Choroid plexus epithelial cell (primary cell): ENCODE data around the gene COL4A2.

Experiments used
- DNase-seq: peaks from one replicate; pipeline ENCODE4 v3.0.0-alpha.2; 2010; ENCODE audit warnings: low read depth
- H3K4me3 ChIP-seq: 2 replicates; pipeline ENCODE4 v1.5.1; 2011; ENCODE audit warnings: low read depth, mild to moderate bottlenecking, control low read depth, low read length, moderate library complexity
- CTCF ChIP-seq: conservative IDR thresholded peaks from 2 replicates; pipeline ENCODE4 v1.5.1; 2011; ENCODE audit warnings: low read depth, mild to moderate bottlenecking, control low read depth, inconsistent platforms, low read length, moderate library complexity

COL4A2 gene

DNA sequence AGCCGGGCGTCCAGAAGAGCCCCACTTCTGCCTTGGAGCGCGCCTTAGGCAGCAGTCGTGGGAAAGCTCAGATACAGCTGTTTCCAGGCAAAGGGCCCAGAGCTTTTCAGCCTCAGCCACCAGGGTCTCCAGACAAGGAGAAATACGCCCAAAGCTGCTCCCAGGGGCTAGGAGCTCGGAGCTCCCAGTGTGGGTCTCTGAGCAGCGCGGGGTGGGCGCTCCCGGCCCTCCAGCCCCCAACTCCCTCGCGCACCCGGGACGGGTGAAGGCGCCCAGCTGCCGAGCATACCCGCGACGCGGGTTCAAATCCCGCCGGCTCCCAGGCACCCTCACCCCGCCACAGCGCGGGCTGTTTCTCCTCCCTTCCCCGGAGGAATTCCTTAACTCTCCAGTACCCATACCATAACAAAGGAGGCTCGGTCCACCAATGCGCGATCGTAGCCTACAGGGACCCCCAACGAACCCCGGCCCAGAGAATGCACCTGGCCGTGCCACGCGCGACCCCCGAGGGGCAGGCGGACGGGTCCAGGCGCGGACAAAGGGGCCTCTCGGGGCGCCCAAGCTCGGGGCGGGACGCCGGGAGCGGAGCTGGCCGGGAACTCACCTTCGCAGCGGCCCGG is 634 bp upstream of the COL4A2 start:
- peak; percentile 68 for DNase-seq
- peak; percentile 19 for TF ChIP-seq CTCF
- H3K4me3 ChIP-seq: peak overlapping the region; percentile 68

DNA sequence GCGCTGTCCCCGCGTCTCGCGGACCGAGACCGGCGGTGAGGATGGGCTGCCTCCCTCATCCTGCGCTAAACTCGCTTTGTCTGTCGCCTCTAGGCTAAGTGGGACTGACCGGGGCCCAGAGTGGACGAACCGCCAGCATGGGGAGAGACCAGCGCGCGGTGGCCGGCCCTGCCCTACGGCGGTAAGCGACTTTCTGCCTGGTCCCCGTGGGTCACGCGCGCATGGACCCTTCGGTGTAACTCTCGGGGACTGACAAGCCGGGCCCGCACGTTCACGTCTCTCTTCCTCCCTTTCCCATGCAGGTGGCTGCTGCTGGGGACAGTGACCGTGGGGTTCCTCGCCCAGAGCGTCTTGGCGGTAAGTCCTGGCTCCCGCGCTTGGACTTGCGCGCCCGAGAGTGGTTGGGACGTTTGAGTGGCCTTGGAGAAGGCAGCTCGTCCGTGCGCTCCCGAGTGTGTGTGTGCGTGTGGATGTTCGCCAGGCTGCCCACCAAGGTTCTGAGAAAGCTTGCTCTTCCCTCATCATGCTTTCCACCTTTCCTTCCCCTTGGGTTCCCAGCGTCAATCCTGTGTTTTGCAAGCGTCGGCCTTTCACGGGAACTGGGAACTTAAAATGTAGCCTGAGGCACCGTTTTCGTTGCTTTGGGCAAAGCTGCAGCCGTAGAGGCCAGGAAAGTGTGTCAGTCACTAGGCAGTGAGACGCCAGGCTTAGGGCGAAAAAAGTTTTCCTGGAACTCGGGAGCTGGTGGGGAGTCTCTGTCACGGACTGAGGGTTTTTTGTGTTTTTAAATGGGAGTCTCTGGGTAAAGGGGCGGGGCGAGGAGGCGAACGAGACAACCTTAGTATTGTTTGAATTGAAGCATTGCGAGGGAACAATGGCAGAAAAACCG is 927 bp downstream of the COL4A2 start:
- TF ChIP-seq CTCF: no peak
- peak; percentile 68 for DNase-seq
- peak overlapping the region; percentile 68 for H3K4me3 ChIP-seq

DNA sequence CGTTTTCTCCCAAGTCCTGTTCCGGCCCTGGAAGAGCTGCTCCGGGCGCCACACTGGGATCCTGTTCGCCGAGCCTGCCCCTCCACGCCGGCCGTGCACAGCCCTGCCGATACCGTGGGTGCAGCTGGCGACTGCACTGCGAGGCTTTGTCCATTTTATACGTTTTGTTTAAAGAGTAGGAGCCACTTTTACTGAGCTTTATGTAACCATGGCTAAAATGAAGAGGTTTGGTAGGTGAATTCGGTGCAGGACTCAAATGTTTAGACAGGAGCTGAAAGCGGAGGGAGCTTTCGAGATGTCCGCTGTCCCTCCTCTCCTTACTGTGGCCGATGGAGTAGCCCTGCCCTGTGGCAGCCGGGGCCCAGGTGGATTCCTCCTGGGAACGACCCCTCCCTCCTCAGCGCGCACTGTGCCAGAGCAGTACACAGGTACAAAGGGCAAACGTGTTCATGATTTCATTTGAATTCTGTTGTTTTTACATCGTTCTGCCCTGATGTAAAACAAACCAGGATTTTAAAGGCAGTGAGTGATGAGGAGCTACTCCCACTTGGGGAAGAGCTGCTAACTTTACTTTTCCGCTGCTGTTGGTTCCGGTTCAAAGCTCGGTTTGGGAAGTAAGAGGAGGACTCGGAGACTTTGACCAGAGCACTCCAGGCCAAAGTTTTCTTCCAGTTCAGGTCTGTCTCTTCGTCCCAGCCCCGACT is 1.7 kb downstream of the COL4A2 start:
- H3K4me3 ChIP-seq: peak overlapping the region; percentile 68
- DNase-seq: no peak
- TF ChIP-seq CTCF: peak; percentile 4

GRCh38 chr13:110309661-110310524 is 2.8 kb downstream of the COL4A2 start:
- peak overlapping the region; percentile 68 for H3K4me3 ChIP-seq
- TF ChIP-seq CTCF: no peak
- DNase-seq: no peak

DNA sequence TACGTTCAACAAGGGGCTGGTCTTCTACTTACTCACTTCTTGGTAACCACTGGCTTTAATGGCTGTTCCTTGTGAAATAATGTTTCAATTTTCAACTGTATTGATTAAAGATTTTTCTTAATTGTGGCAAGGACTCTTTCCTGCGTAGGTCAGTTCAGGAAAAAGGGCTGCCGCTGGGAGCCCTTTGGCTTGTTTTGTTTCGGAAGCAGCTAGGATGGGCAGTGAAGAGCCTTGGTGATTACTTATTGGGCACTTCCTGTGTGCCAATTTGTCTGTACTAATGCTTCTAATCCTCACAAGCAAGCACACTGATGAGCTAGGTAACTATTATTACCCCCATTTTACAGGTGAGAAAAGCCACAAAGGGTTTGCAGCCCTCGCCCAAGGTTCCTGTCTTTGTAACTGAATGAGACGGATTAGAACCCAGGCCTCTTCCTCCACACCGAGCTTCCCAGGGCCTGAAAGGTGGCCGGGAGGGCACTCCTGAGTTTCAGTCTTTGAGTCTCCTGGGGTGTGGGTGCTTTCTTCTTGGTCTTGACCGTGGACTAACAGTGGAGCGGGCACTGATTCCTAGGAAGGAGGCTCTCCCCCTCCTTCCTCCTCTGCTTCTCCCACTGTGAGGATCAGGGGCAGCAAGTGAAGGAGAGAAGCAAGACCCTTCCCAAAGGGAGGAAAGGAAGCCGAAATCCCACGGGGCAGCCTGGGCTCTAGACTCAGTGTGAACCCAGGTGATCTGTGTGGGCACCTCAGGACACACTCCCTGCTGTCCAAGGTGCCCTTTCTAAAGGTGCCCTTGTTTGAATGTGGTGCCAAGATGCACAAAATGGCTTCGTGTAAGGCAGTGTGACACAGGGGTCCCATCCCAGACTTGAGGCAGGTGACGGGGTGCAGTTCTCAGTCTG is 3.7 kb downstream of the COL4A2 start:
- no peak for TF ChIP-seq CTCF
- peak overlapping the region; percentile 68 for H3K4me3 ChIP-seq
- no peak for DNase-seq
